Mononuclear cell (primary cell): Measurements from ENCODE around the gene TACC2. TPM values are rescaled to one million over a fixed set of nuclear protein-coding genes. Genes with fewer than 3 reads are reported as not detected.

Experiments
- H3K27me3 ChIP-seq: 2 replicates; pipeline ENCODE4 v1.6.0; 2011; ENCODE audit warnings: low read length, control low read depth; ENCODE audit not compliant: insufficient read depth
- H3K4me1 ChIP-seq: 2 replicates; pipeline ENCODE4 v1.5.1; 2011; ENCODE audit warnings: mild to moderate bottlenecking, low read length, control low read depth; ENCODE audit not compliant: insufficient read depth
- H3K4me3 ChIP-seq: 2 replicates; pipeline ENCODE4 v1.5.1; 2011; ENCODE audit warnings: mild to moderate bottlenecking, low read length, moderate library complexity
- H3K9me3 ChIP-seq: 2 replicates; pipeline ENCODE4 v1.5.1; 2011; ENCODE audit warnings: low read depth, mild to moderate bottlenecking, control low read depth, low read length
- total RNA-seq: library from RNA; depleted of rRNA; stranded (reverse); fragments of >200 nt; gene quantifications from one replicate; pipeline ENCODE4 v1.2.3, GENCODE V29; 2012

Gene TACC2
- total RNA-seq, 1 donor: not detected

DNA sequence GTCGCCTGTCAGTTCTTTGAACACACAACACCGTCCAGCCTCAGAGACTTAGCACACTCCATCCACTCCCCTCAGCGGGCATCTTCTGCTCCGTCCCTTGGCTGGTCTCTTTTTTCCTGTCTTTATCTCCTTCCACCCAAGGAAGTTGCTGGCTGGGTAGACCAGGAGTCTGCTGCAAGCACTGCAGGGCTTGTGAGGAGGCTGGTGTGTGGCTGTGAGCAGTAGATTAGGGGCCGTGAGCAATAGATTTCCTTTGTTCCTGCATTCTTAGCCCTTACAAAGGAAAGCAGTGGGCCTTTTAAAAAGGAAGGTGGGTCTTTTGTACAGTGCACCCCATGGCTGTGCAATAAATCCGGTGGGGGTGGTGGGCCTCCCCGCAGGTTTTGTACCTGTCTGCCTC is 181.8 kb downstream of the TACC2 start:
- Histone ChIP-seq H3K9me3 (no peaks in the 10 kb centered on the region), H3K27me3 (peaks cover 8% of the 10 kb centered on the region), H3K4me3 (no peak overlapping the region), H3K4me1 (no peaks in the 10 kb centered on the region)

DNA sequence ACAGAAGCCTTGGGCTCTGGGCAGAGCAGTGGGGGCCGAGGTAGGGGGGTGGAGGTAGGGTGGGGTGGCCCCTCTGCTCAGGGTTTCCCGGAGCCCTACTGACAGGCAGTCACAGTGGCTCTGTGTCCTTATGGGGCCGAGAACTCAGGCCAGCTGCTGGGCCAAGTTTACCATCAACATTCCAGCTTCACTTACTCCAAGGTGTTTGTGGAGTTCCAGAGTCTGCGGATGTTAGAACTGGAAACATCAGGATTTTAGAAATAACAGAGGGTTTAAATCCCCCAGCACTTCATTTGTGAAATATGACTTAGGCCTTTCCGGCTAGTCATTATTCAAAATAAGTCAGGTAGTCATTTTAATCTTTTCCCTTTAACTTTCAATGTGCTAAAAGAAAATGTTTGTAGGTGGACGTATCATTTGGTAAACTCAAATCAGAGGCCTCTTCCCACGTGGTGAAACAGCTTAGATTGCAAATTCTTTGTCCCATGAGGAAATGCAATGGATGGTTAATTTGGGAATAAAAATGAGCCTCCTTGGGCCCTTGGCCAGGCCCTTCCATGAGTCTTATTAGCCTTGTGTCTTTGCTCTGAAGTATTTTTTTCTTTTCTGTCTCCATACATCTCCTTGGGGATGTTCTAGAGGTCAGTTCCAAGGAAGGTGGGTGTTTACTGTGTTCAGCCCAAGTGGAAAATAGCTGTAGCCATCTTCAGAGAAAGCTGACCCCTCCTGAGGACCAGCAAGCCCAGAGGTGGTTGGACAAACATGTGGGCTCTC is 182.5 kb downstream of the TACC2 start:
- no peaks in the 10 kb centered on the region for H3K4me1 ChIP-seq
- no peak overlapping the region for H3K4me3 ChIP-seq
- H3K9me3 ChIP-seq: no peaks in the 10 kb centered on the region
- peaks cover 3% of the 10 kb centered on the region for H3K27me3 ChIP-seq

DNA sequence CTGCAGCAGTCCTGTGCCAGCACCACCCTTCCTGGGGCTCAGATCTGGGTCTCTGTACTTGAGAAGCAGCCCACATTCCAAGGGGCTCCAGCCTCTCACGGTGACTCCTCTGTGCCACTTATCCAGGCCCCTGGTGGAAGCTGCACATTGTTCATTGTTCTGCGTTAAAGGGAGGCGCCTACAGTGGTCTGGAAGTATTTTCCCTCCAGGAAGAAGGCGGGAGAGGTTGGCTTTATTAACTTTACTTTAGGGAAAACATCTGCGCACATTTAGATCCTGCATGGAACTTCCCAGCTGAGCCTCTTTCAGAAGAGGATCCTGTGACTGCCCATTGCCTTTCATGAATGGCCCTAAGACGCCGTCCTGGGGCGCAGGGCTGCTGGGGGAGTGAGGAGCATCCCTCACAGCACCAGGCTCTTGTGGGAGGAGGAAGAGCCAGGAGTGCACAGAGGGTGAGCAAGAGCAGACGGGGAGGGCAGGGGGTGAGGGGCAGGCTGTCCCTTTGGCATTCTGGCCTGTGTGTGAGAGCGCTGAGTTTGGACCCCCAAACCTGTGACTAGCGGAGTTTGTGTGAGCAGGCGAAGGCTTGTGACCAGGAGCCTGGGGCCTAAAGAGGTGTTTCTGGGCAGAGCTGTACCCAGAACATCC is 183.5 kb downstream of the TACC2 start:
- Histone ChIP-seq H3K27me3 (no peaks in the 10 kb centered on the region), H3K4me3 (no peak overlapping the region), H3K4me1 (no peaks in the 10 kb centered on the region), H3K9me3 (no peaks in the 10 kb centered on the region)

DNA sequence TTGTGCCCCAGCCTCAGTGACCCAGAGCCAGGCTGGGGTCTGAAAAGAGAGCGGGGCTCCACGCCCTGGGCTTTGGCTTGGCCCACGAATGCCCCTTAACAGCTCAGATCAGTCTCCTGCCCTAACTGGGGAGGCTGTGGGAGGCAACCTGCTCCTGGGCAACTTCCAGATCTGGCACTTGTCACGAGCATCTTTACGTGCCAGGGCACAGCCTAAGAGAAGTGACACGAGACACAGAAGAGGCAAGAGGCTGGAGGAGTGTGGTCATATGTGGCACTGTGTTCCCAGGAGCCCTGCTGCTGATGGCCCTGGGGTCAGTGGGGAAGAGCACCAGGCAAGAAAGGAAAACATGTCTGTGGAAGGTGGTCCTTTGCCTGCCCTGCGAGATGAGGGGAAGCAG is 184.4 kb downstream of the TACC2 start:
- Histone ChIP-seq H3K4me3 (no peak overlapping the region), H3K27me3 (no peaks in the 10 kb centered on the region), H3K4me1 (no peaks in the 10 kb centered on the region), H3K9me3 (no peaks in the 10 kb centered on the region)

DNA sequence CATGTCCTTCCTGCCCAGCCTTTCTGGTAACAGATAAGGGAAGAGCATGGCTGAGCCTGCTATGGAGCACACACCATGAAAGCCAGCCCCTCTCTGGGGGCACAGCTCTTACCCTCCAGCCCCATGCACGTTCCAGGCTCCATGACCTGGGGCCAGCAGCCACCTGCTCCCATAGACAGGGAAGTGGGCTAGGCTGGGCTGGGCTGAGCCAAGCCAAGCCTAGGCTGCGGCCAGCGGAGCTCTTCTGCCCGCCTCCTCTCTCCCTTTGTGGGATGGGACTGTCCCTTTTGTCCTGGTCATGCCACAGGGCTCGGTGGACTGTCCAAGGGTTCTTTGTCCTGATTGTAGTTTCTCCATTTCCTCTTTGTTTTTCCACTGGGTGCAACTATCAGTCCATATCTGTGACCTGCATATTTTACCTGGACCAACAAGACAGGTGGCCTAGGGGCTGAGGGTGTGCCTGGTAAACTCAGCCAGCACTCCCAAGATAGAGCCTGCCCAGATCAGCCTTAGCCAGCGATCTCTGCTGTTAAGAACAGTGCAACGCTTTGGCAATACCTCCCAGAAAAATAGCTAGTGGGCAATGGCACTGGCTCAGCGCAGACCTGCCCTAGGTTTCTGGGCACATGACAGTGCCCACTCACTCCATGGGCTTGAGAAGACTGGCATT is 184.9 kb downstream of the TACC2 start:
- no peak overlapping the region for H3K4me3 ChIP-seq
- no peaks in the 10 kb centered on the region for H3K4me1 ChIP-seq
- H3K9me3 ChIP-seq: no peaks in the 10 kb centered on the region
- no peaks in the 10 kb centered on the region for H3K27me3 ChIP-seq

DNA sequence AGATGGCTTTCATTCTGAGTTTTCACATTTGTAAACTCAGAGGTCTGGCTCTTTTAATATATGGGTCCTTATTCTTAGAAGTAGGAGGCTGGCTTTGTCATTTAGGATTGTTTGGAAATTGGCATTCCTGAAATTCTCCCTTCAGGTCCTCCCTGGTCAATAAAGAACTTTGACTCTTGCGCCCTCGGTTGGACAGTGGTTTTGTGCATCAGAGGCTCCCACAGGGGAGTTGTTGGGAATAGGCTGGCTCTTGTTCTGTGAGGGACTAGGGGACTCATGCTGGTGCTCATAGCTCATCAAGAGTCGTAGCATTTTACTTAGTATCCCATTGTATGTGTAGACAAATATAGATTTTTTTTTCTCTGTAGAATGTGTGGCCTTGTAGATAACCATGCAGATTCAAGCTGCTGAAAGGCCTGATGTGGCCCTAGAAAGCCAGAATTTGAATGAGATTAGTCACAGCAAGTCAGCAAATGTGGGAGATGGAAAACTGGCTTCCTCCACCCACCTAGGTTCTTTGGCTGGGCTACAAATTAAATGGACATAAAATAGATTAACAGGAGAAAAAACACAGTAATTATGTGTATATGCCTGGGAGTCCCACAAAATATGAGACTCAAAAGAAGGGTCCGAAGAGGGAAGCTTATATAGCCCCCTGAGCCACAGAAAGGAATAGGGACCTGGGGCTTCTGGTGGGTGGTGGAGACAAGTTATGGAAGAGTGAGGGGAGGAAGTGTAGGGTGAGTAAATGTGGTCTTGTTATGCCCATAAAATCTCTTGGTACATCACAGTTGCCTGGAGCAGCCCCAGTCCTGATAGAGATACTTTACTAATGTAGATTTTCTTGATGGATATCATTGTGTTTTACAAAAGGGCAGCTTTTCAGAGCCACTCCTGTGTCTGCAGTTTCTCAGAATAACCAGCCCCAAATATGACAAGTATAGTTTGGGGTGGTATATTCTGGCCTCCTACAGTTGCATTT is 187.6 kb downstream of the TACC2 start:
- H3K4me1 ChIP-seq: no peaks in the 10 kb centered on the region
- no peaks in the 10 kb centered on the region for H3K9me3 ChIP-seq
- H3K4me3 ChIP-seq: no peak overlapping the region
- no peaks in the 10 kb centered on the region for H3K27me3 ChIP-seq

DNA sequence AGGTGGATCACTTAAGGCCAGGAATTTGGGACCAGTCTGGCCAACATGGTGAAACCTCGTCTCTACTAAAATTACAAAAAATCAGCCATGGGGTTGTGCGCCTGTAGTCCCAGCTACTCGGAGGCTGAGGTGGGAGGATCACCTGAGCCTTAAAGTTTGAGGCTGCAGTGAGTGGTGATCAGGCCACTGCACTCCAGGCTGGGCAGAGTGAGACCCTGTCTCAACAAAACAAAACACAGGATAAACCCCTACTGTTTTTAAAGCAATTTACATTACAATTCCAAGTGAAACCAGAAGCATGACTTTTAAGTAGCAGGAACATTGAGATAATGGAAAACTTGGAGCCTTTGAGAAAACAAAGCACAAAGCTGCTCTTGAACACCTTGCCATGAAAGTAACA is 189.7 kb downstream of the TACC2 start:
- H3K4me1 ChIP-seq: no peaks in the 10 kb centered on the region
- no peak overlapping the region for H3K4me3 ChIP-seq
- no peaks in the 10 kb centered on the region for H3K9me3 ChIP-seq
- H3K27me3 ChIP-seq: no peaks in the 10 kb centered on the region

DNA sequence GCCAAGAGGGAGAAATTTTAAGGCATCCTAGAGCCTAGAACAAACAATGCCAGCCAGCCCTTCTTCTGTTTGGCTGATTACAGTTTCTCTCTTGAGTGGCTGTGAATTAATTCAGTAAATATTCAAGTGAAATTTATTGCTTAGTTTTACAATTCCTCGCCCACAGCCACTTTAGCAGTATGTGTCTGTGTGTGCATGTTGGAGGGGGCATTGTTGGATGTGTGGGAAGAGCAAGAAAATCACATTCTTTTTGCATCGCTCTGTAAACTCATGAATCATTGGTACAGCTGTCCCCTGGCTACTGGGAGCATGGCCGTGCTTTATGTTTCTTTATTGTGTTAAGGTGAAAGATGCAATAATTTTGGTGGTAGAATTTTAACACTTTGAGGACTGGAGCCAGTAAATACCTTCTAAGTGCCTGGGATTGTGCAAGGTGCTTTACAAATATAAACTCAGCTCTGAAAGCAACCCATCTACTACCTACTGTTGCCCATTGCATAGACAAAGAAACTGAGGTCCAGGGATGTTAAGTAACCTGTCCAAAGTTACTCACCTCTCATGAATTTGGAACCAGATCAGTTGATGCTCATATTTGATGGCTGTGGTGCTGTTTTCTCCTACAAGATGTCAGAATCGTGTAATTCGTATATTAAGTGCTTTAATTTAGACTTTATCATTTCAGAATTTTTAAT is 192.2 kb downstream of the TACC2 start:
- no peaks in the 10 kb centered on the region for H3K4me1 ChIP-seq
- no peaks in the 10 kb centered on the region for H3K9me3 ChIP-seq
- no peak overlapping the region for H3K4me3 ChIP-seq
- H3K27me3 ChIP-seq: no peaks in the 10 kb centered on the region

DNA sequence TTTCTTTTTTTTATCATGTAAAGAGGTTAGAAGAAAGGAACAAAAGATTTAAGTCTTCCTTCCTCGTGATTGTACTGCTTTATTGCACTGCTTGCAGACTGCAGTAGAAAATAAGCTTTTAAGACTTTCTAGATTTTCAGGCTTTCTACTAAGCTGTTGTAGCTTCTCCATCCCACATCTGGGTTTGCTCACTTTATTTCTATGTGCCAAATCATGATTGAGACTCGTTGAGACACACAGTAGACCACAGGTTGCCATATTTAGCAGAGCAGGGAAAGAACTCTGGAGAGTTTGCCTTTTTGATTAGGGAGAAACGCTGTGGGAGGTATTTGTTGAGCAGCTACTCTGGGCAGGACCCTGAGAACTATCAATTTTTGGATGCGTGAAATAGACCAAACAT is 192.9 kb downstream of the TACC2 start:
- Histone ChIP-seq H3K4me1 (no peaks in the 10 kb centered on the region), H3K9me3 (no peaks in the 10 kb centered on the region), H3K4me3 (no peak overlapping the region), H3K27me3 (no peaks in the 10 kb centered on the region)

DNA sequence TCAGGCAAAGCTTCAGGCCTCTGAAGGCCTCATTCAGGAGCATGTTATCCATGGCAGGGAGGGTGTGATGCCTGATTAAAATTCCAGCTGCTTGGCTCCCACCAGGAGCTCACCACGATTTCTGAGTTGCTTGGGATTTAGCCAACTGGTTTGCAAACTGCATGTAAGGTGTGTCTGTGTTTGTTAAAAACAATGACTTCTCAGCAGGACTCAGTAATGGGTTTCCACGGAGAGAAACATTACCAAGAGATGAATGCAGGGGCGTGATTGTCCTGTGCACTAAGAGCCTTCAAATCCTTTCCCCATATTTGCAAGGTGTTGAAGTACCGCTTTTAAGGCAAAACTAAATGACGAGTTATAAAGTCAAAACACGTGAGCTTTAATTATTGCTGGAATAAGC is 193.3 kb downstream of the TACC2 start:
- no peaks in the 10 kb centered on the region for H3K27me3 ChIP-seq
- H3K4me3 ChIP-seq: no peak overlapping the region
- H3K9me3 ChIP-seq: no peaks in the 10 kb centered on the region
- no peaks in the 10 kb centered on the region for H3K4me1 ChIP-seq

DNA sequence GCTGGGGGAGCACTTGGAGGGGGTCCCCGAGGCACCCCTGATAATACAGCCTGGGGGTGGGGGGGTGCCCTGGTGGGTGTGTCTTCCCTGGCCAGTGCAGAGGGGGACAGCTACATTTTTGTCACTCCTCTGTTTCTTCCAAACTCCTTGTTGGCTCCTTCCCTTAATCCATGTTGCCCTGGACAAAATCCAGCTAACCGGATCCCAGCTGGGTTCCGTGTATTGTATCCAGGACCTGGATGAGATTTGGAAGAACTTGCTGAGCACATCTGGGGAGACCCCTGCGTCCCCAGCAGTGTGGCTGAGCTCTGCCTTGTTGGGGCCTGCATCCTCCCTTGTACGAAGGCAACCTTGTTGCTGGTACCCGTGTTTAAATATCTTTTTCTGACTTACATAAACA is 195.3 kb downstream of the TACC2 start:
- no peak overlapping the region for H3K4me3 ChIP-seq
- no peaks in the 10 kb centered on the region for H3K27me3 ChIP-seq
- H3K9me3 ChIP-seq: no peaks in the 10 kb centered on the region
- H3K4me1 ChIP-seq: no peaks in the 10 kb centered on the region

DNA sequence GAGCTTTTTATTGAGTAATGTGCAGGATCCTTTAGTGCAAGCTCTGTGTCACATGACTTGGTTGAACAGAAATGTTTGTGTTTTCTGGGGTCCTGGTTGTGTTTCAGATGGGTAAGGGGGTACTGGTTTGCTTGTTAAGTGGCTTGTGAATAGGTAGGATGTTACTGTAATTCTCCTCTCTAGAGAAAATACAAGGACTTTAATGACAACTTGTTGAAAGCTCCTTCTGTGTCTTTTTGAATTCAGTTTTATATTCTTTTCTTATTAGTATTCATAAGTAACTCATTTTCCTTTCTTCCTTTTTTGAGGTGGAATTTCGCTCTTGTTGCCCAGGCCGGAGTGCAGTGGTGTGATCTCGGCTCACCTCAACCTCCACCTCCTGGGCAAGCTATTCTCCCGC is 196.7 kb downstream of the TACC2 start:
- H3K9me3 ChIP-seq: no peaks in the 10 kb centered on the region
- H3K4me1 ChIP-seq: no peaks in the 10 kb centered on the region
- H3K4me3 ChIP-seq: no peak overlapping the region
- H3K27me3 ChIP-seq: no peaks in the 10 kb centered on the region

DNA sequence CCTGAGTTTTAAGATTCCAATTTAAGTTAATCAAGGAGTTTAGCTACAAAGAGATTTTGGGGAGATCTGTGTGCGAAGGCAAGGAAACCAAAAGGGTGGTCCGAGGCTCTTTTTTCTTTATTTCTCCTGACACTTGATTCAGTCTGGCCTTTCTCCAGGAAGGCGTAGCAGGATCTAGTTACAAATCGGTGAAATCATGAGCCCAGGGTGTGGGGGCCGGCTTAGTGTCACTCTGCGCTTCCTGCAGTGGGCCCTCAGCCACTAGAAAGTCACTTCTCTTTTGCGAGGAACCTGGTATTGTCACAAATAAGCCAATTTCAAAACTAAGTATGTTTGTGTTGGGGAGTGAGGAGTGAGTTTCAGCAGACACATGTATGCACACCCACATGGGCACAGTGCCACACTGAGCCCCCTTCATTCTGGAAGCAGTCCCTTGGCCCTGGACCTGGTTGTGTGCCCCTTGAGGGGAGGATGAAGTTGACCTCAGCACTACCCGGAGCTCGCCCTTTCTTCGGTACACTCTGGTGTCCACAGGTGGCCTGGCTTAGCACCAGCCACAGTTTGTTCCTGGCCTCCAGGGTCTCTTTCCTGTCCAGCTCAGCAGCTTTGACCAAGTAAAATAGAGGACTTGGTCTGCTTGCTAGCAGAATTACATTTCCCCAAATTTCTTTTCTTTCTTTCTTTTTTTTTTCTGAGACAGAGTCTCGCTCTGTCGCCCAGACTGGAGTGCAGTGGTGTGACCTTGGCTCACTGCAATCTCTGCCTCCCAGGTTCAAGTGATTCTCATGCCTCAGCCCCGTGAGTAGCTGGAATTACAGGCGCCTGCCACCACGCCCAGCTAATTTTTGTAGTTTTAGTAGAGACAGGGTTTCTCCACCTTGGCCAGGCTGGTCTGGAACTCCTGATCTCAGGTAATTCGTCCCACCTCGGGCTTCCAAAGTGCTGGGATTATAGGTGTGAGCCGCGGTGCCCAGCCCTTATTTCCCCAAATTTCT is 198.2 kb downstream of the TACC2 start:
- H3K27me3 ChIP-seq: no peaks in the 10 kb centered on the region
- no peak overlapping the region for H3K4me3 ChIP-seq
- H3K9me3 ChIP-seq: no peaks in the 10 kb centered on the region
- H3K4me1 ChIP-seq: no peaks in the 10 kb centered on the region
